Measurements from ENCODE around the gene EGFLAM. TPM values are rescaled to one million over a fixed set of nuclear protein-coding genes. Genes with fewer than 3 reads are reported as not detected.

The EGFLAM gene
- total and polyA plus RNA-seq, 4 donors, result 13.1 to 124 (median 34.7) TPM

- DNase-seq (ENCODE audit: low read depth in 4 of 6, low spot score in 6 of 6), result no peak
- H3K4me1 ChIP-seq (ENCODE audit: control insufficient read depth, insufficient read depth, low read length), result no peaks in the 10 kb centered on the region
- no peaks in the 10 kb centered on the region for H3K27me3 ChIP-seq (ENCODE audit: control insufficient read depth, insufficient read depth, low read length)
These were observed 18.1 kb upstream of the EGFLAM start for GRCh38 chr5:38240212-38240611.

GRCh38 chr5:38241655-38242054 is 16.7 kb upstream of the EGFLAM start:
- WGBS (ENCODE audit: insufficient coverage), result no CpG with 5 or more reads among the region's 5 CpGs

More at GRCh38 chr5:38240212-38240611, 18.1 kb upstream of the EGFLAM start:
- H3K9me3 ChIP-seq (ENCODE audit: control insufficient read depth, insufficient read depth, low read length), result no peaks in the 10 kb centered on the region
- WGBS (ENCODE audit: insufficient coverage), result no CpG with 5 or more reads among the region's 1 CpG
- H3K36me3 ChIP-seq (ENCODE audit: control insufficient read depth, insufficient read depth, low read length), result no peaks in the 10 kb centered on the region
- H3K27ac ChIP-seq (ENCODE audit: low read depth, low read length), result no peak overlapping the region
- no peak overlapping the region for H3K4me3 ChIP-seq (ENCODE audit: low read depth, low read length)

GRCh38 chr5:38245307-38245706 is 13.1 kb upstream of the EGFLAM start:
- no peaks in the 10 kb centered on the region for H3K4me1 ChIP-seq (ENCODE audit: control insufficient read depth, insufficient read depth, low read length)
- peaks cover 4% of the 10 kb centered on the region for H3K27me3 ChIP-seq (ENCODE audit: control insufficient read depth, insufficient read depth, low read length)
- H3K36me3 ChIP-seq (ENCODE audit: control insufficient read depth, insufficient read depth, low read length), result no peaks in the 10 kb centered on the region
- H3K27ac ChIP-seq (ENCODE audit: low read depth, low read length), result no peak overlapping the region
- H3K9me3 ChIP-seq (ENCODE audit: control insufficient read depth, insufficient read depth, low read length), result no peaks in the 10 kb centered on the region
- WGBS (ENCODE audit: insufficient coverage), result 96% methylated on average over 6 of the region's 6 CpGs
- DNase-seq (ENCODE audit: low read depth in 4 of 6, low spot score in 6 of 6), result no peak
- no peak overlapping the region for H3K4me3 ChIP-seq (ENCODE audit: low read depth, low read length)

More at GRCh38 chr5:38241655-38242054, 16.7 kb upstream of the EGFLAM start:
- Histone ChIP-seq H3K27me3 (ENCODE audit: control insufficient read depth, insufficient read depth, low read length) (peaks cover 2% of the 10 kb centered on the region), H3K4me3 (ENCODE audit: low read depth, low read length) (no peak overlapping the region), H3K36me3 (ENCODE audit: control insufficient read depth, insufficient read depth, low read length) (no peaks in the 10 kb centered on the region), H3K27ac (ENCODE audit: low read depth, low read length) (no peak overlapping the region), H3K4me1 (ENCODE audit: control insufficient read depth, insufficient read depth, low read length) (no peaks in the 10 kb centered on the region), H3K9me3 (ENCODE audit: control insufficient read depth, insufficient read depth, low read length) (no peaks in the 10 kb centered on the region)
- no peak for DNase-seq (ENCODE audit: low read depth in 4 of 6, low spot score in 6 of 6)

GRCh38 chr5:38249301-38249700 is 9.1 kb upstream of the EGFLAM start:
- H3K9me3 ChIP-seq (ENCODE audit: control insufficient read depth, insufficient read depth, low read length), result no peaks in the 10 kb centered on the region
- no peak overlapping the region for H3K27ac ChIP-seq (ENCODE audit: low read depth, low read length)
- WGBS (ENCODE audit: insufficient coverage), result 89% methylated on average over 1 of the region's 1 CpG
- H3K4me1 ChIP-seq (ENCODE audit: control insufficient read depth, insufficient read depth, low read length), result no peaks in the 10 kb centered on the region
- DNase-seq (ENCODE audit: low read depth in 4 of 6, low spot score in 6 of 6), result no peak
- no peaks in the 10 kb centered on the region for H3K36me3 ChIP-seq (ENCODE audit: control insufficient read depth, insufficient read depth, low read length)
- no peak overlapping the region for H3K4me3 ChIP-seq (ENCODE audit: low read depth, low read length)
- H3K27me3 ChIP-seq (ENCODE audit: control insufficient read depth, insufficient read depth, low read length), result peaks cover 4% of the 10 kb centered on the region

GRCh38 chr5:38249812-38250211 is 8.5 kb upstream of the EGFLAM start:
- WGBS (ENCODE audit: insufficient coverage), result 100% methylated on average over 1 of the region's 2 CpGs
- H3K4me3 ChIP-seq (ENCODE audit: low read depth, low read length), result no peak overlapping the region
- no peaks in the 10 kb centered on the region for H3K36me3 ChIP-seq (ENCODE audit: control insufficient read depth, insufficient read depth, low read length)
- H3K4me1 ChIP-seq (ENCODE audit: control insufficient read depth, insufficient read depth, low read length), result no peaks in the 10 kb centered on the region
- peaks cover 4% of the 10 kb centered on the region for H3K27me3 ChIP-seq (ENCODE audit: control insufficient read depth, insufficient read depth, low read length)
- no peak overlapping the region for H3K27ac ChIP-seq (ENCODE audit: low read depth, low read length)
- H3K9me3 ChIP-seq (ENCODE audit: control insufficient read depth, insufficient read depth, low read length), result no peaks in the 10 kb centered on the region
- no peak for DNase-seq (ENCODE audit: low read depth in 4 of 6, low spot score in 6 of 6)

GRCh38 chr5:38250763-38251448 is 7.5 kb upstream of the EGFLAM start:
- Histone ChIP-seq H3K27ac (ENCODE audit: low read depth, low read length) (no peak overlapping the region), H3K36me3 (ENCODE audit: control insufficient read depth, insufficient read depth, low read length) (no peaks in the 10 kb centered on the region), H3K4me1 (ENCODE audit: control insufficient read depth, insufficient read depth, low read length) (no peaks in the 10 kb centered on the region), H3K27me3 (ENCODE audit: control insufficient read depth, insufficient read depth, low read length) (peaks cover 5% of the 10 kb centered on the region), H3K4me3 (ENCODE audit: low read depth, low read length) (no peak overlapping the region), H3K9me3 (ENCODE audit: control insufficient read depth, insufficient read depth, low read length) (no peaks in the 10 kb centered on the region)
- 75% methylated on average over 6 of the region's 8 CpGs for WGBS (ENCODE audit: insufficient coverage)
- DNase-seq (ENCODE audit: low read depth in 4 of 6, low spot score in 6 of 6), result peak in 1 of 6 donors; percentile 78

- Histone ChIP-seq H3K9me3 (ENCODE audit: control insufficient read depth, insufficient read depth, low read length) (no peaks in the 10 kb centered on the region), H3K4me3 (ENCODE audit: low read depth, low read length) (no peak overlapping the region), H3K27me3 (ENCODE audit: control insufficient read depth, insufficient read depth, low read length) (peaks cover 33% of the 10 kb centered on the region), H3K36me3 (ENCODE audit: control insufficient read depth, insufficient read depth, low read length) (no peaks in the 10 kb centered on the region), H3K4me1 (ENCODE audit: control insufficient read depth, insufficient read depth, low read length) (peaks cover 21% of the 10 kb centered on the region), H3K27ac (ENCODE audit: low read depth, low read length) (no peak overlapping the region)
- DNase-seq (ENCODE audit: low read depth in 4 of 6, low spot score in 6 of 6), result no peak
- no CpG with 5 or more reads among the region's 1 CpG for WGBS (ENCODE audit: insufficient coverage)
These were observed 4.6 kb upstream of the EGFLAM start for GRCh38 chr5:38253759-38254158.

- WGBS (ENCODE audit: insufficient coverage), result under 1% methylated on average over 39 of the region's 42 CpGs
- peak overlapping the region; percentile 76 for H3K27ac ChIP-seq (ENCODE audit: low read depth, low read length)
- peaks cover 37% of the 10 kb centered on the region for H3K27me3 ChIP-seq (ENCODE audit: control insufficient read depth, insufficient read depth, low read length)
- peak overlapping the region; percentile 66 for H3K4me3 ChIP-seq (ENCODE audit: low read depth, low read length)
- H3K4me1 ChIP-seq (ENCODE audit: control insufficient read depth, insufficient read depth, low read length), result peaks cover 23% of the 10 kb centered on the region
- no peaks in the 10 kb centered on the region for H3K9me3 ChIP-seq (ENCODE audit: control insufficient read depth, insufficient read depth, low read length)
- no peaks in the 10 kb centered on the region for H3K36me3 ChIP-seq (ENCODE audit: control insufficient read depth, insufficient read depth, low read length)
- peak in 1 of 6 donors; percentile 56 for DNase-seq (ENCODE audit: low read depth in 4 of 6, low spot score in 6 of 6)
These were observed 884 bp upstream of the EGFLAM start for GRCh38 chr5:38257308-38258041.

- DNase-seq (ENCODE audit: low read depth in 4 of 6, low spot score in 6 of 6), result no peak
- Histone ChIP-seq H3K36me3 (ENCODE audit: control insufficient read depth, insufficient read depth, low read length) (no peaks in the 10 kb centered on the region), H3K9me3 (ENCODE audit: control insufficient read depth, insufficient read depth, low read length) (no peaks in the 10 kb centered on the region), H3K27ac (ENCODE audit: low read depth, low read length) (peak overlapping the region; percentile 76), H3K4me1 (ENCODE audit: control insufficient read depth, insufficient read depth, low read length) (peaks cover 23% of the 10 kb centered on the region), H3K27me3 (ENCODE audit: control insufficient read depth, insufficient read depth, low read length) (peaks cover 37% of the 10 kb centered on the region), H3K4me3 (ENCODE audit: low read depth, low read length) (peak overlapping the region; percentile 66)
- WGBS (ENCODE audit: insufficient coverage), result 2% methylated on average over 7 of the region's 13 CpGs
These were observed 379 bp upstream of the EGFLAM start for GRCh38 chr5:38258042-38258318.
